ENCODE measurements around the gene CTNND2. TPM values are rescaled to one million over a fixed set of nuclear protein-coding genes. Genes with fewer than 3 reads are reported as not detected.

Gene CTNND2
- total RNA-seq, 1 donor from 2014 or later, result 6.9 TPM

- H3K27ac ChIP-seq, result no peak overlapping the region
- no peaks in the 10 kb centered on the region for H3K9me3 ChIP-seq
- no peaks in the 10 kb centered on the region for H3K36me3 ChIP-seq
- no peak for ATAC-seq
- no peak for TF ChIP-seq CTCF (IDR thresholded peaks at IDR 0.05)
- intact Hi-C loops (cut with DNase I), result no loop called here
- no peaks in the 10 kb centered on the region for H3K4me1 ChIP-seq
- DNase-seq, result no peak
- no peak overlapping the region for H3K4me3 ChIP-seq
- H3K27me3 ChIP-seq, result no peaks in the 10 kb centered on the region
Observed at GRCh38 chr5:10975945-10976344, 928.3 kb downstream of the CTNND2 start.

- no peak for TF ChIP-seq CTCF (IDR thresholded peaks at IDR 0.05)
- ATAC-seq, result no peak
- Histone ChIP-seq H3K9me3 (no peaks in the 10 kb centered on the region), H3K27me3 (no peaks in the 10 kb centered on the region), H3K36me3 (no peaks in the 10 kb centered on the region), H3K27ac (no peak overlapping the region), H3K4me3 (no peak overlapping the region), H3K4me1 (no peaks in the 10 kb centered on the region)
- DNase-seq, result no peak
- intact Hi-C loops (cut with DNase I), result no loop called here
Observed at GRCh38 chr5:10974850-10975249, 929.4 kb downstream of the CTNND2 start.

GRCh38 chr5:10973316-10973715 lies 930.9 kb downstream of the CTNND2 start:
- no peak overlapping the region for H3K4me3 ChIP-seq
- H3K36me3 ChIP-seq, result no peaks in the 10 kb centered on the region
- no peaks in the 10 kb centered on the region for H3K27me3 ChIP-seq
- DNase-seq, result no peak
- no peak for ATAC-seq
- H3K4me1 ChIP-seq, result no peaks in the 10 kb centered on the region
- no peak overlapping the region for H3K27ac ChIP-seq
- intact Hi-C loops (cut with DNase I), result no loop called here
- H3K9me3 ChIP-seq, result no peaks in the 10 kb centered on the region
- no peak for TF ChIP-seq CTCF (IDR thresholded peaks at IDR 0.05)

- Histone ChIP-seq H3K27me3 (no peaks in the 10 kb centered on the region), H3K36me3 (no peaks in the 10 kb centered on the region), H3K4me1 (no peaks in the 10 kb centered on the region), H3K9me3 (no peaks in the 10 kb centered on the region), H3K4me3 (no peak overlapping the region), H3K27ac (no peak overlapping the region)
- no peak for ATAC-seq
- no peak for DNase-seq
- intact Hi-C loops (cut with DNase I), result no loop called here
- no peak for TF ChIP-seq CTCF (IDR thresholded peaks at IDR 0.05)
Observed at GRCh38 chr5:10969684-10970180, 934.5 kb downstream of the CTNND2 start.

- DNase-seq, result no peak
- H3K4me3 ChIP-seq, result no peak overlapping the region
- no peaks in the 10 kb centered on the region for H3K27me3 ChIP-seq
- intact Hi-C loops (cut with DNase I), result no loop called here
- no peaks in the 10 kb centered on the region for H3K4me1 ChIP-seq
- no peaks in the 10 kb centered on the region for H3K36me3 ChIP-seq
- no peak for TF ChIP-seq CTCF (IDR thresholded peaks at IDR 0.05)
- ATAC-seq, result no peak
- H3K9me3 ChIP-seq, result no peaks in the 10 kb centered on the region
- H3K27ac ChIP-seq, result no peak overlapping the region
Observed at GRCh38 chr5:10964806-10965205, 939.4 kb downstream of the CTNND2 start.

- ATAC-seq, result no peak
- no peak overlapping the region for H3K27ac ChIP-seq
- H3K4me1 ChIP-seq, result no peaks in the 10 kb centered on the region
- intact Hi-C loops (cut with DNase I), result no loop called here
- H3K27me3 ChIP-seq, result no peaks in the 10 kb centered on the region
- H3K9me3 ChIP-seq, result no peaks in the 10 kb centered on the region
- H3K4me3 ChIP-seq, result no peak overlapping the region
- TF ChIP-seq CTCF (IDR thresholded peaks at IDR 0.05), result no peak
- H3K36me3 ChIP-seq, result no peaks in the 10 kb centered on the region
- no peak for DNase-seq
Observed at GRCh38 chr5:10958728-10959127, 945.5 kb downstream of the CTNND2 start.
